Hematopoietic multipotent progenitor cell (in vitro differentiated cells): ENCODE results near the gene ENTREP3. TPM values are rescaled to one million over a fixed set of nuclear protein-coding genes. Genes with fewer than 3 reads are reported as not detected.
A peak's percentile ranks its signal among the peaks of the same experiment; 100 is the strongest.
"Not testable (repeated sequence)": the region's sequence is repeated elsewhere in the genome, so short reads cannot be mapped to it uniquely, and the experiment has no call there.

Experiments
- DNase-seq, 3 donors: peaks; one replicate each; pipeline ENCODE4 v3.0.0-alpha.2; 2011 to 2015; ENCODE audit warnings: low read depth in 2 of 3, low spot score in 2 of 3
- total RNA-seq: library from RNA; depleted of rRNA; stranded (reverse); fragments of >200 nt; gene quantifications from one replicate; pipeline ENCODE4 v1.2.3, GENCODE V29; 2012

Gene ENTREP3
- total RNA-seq, 1 donor: 8.9 TPM

DNA sequence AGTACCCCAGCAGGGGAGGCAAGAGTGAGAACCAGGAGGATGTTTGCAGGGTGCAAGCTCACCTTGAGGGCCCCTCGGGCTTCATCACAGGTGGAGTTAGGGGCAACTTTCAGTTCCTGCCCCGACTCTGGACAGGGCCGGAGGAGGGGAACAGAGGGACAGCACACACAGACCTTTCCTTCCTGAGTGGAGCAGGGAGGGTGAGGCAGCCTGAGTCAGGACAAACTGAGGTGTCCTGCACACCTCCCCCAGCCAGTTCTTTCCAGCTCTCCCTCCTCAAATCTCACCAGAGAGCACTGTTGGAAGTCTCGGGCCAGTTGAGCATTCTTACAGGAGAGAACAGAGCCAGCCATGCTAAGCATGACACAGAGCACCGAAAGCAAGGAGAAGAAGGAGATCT, 1.5 kb downstream of the ENTREP3 start:
- DNase-seq: no peak

DNA sequence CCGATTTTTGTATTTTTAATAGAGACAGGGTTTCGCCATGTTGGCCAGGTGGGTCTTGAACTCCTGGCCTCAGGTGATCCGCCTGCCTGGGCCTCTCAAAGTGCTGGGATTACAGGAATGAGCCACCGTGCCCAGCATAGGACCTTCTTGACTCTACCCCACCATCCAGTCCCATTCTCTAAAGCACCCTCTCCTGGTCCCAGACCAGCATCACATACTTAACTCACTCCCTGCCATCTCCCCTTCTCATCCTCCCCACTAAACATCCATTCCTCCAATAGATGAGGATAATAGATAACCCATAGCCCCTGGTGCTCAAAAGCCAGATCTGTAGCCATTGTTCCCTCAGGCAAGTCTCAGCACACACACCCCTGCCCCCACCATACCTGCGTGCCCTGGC, 2.1 kb downstream of the ENTREP3 start:
- no peak for DNase-seq

DNA sequence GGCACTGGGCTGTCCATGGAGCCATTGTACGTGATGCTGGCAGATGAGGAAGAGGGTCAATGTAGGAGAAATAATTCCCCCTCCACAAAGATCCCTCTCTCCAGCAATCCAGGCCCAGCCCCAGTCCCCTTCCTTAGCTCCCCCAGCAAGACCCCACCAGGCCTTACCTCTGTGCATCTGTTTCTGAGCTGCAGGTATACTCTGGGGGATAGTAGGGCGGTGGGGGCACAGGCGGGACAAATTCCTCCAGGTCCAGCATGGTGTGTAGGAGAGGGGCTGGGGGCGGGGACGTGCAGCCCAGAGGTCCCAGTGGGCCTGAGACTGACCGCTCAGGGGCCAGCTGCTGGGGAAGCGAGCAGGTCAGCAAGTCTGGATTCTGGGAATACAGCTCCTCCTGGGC, 3.7 kb downstream of the ENTREP3 start:
- no peak for DNase-seq

DNA sequence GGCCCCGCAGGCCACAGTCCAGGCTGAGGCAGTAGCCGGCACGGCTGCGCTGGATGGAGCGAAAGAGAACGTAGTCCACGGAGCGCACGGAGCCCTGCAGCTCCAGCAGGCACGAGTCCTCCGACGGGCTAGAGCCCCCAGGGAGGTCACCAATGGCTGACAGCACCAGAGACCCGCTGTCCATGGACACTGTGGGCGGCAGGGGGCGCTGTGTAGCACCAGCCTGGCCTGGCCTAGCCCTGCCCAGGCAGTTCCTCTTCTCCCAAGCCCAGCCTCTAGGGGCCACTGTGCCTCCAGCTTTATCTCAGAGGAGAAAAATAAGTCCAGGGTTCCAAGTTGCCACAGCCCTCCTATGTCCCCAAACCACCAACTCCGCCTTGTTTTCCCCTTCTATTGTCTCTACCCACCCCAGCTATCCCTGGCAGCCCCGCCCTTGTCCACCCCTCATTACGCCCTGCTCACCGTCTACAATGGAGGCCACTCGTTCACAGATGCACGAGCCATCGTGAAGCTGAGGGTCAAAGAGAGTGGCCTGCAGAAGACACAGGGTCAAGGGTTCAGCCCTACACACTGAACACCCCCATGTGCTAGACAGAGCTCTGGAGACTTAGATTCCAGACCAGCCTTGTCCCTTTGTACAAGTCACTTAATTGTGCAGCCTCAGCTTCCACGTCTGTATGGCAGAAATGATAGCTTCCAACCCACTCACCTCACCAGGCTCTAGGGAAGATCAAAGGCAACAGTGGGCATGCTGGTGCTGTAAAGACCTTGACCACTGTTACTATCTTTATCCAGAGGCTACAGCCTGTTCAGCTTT, 4.4 kb downstream of the ENTREP3 start:
- peak; percentile 93 to 97 (median 96) for DNase-seq

DNA sequence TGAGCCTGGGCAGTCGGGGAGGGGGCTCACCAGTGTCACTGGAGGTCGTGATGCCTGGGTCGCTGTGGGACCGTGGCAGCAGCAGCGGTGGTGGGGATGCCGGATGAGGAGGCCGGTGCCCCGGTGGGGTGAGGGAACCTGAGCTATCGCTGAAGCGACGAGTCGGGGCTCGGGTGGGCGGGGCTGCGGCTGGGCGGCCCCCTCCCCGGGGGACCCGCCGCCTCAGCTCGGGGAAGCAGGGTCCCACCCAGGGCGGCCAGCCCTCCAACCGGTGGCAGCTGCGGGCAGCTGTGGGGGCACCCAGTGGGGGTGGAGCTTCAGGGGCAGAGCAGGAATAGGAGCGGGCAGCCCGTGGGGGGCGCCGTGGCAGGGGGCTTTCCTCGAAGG, 5.0 kb downstream of the ENTREP3 start:
- DNase-seq: peak in 1 of 3 donors; percentile 77

DNA sequence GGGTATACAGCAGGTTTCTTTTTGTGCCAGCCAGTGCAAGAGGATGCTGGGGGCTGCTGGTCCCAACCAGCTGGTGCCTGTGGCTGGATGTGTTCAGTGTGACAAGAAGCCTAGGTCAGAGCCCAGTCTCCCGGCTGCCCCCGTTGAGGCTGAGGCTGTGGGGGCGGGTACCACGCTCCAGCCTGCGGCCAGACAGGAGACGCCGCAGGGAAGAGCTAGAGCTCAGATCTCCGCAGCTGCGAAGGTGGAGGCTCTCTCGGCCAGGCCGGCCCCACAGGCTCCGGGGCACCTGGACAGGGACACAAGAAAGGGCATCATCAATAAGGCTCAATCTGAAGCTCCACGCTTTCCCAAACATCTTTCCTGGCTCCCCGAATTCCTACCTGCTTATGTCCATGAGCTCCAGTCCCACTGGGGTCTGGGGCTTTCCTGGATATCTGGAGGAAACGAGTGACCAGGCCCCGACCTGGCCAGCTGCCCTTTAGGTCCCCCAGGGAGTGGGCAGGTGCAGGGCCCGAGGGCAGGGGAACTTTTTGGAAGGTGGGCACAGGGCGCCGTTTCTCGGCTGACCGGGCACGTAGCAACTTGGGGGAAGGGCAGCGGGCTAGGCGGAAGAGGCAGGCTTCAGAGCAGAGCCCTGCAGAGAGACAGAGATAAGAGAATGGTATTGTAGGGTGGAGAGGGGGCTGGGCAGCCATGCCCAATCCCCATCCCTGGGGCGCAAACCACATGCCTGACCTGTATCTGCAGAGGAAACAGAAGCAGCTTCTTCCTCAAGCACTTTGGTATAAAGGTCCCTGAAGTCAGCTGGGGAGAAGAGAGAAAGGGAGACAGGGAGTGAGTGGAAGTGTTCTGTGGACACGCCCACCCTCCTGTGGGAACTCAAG, 7.4 kb downstream of the ENTREP3 start:
- peak in 1 of 3 donors; percentile 20 for DNase-seq

DNA sequence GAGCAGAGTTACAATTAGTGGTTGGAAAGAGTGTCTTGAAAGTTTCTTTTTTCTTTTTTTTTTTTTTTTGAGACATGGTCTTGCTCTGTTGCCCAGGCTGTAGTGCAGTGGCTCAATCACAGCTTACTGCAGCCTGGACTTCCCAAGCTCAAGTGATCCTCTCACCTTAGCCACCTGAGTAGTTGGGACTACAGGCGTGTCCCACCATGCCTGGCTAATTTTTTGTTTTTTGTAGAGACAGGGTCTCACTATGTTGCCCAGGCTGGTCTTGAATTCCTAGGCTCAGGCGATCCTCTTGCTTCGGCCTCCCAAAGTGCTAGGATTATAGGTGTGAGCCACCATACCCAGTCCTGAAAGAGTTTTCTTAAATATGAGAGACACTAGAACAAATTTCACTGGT, 8.5 kb downstream of the ENTREP3 start:
- not testable (repeated sequence) for DNase-seq

DNA sequence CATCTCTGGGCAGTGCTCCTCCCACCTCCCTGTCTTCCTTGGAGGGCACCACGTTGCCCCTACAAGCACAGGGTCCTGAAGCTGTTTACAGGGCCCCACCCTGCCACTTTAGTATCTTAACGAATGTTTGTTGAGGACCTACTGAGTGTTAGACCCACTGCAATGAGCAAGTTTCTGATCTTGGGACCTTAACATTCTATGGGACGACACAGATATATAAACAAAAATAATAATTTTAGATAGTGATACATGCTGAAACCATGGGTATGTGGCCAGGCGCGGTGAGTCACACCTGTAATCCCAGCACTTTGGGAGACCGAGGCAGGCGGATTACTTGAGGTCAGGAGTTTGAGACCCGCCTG, 10.1 kb downstream of the ENTREP3 start:
- no peak for DNase-seq

DNA sequence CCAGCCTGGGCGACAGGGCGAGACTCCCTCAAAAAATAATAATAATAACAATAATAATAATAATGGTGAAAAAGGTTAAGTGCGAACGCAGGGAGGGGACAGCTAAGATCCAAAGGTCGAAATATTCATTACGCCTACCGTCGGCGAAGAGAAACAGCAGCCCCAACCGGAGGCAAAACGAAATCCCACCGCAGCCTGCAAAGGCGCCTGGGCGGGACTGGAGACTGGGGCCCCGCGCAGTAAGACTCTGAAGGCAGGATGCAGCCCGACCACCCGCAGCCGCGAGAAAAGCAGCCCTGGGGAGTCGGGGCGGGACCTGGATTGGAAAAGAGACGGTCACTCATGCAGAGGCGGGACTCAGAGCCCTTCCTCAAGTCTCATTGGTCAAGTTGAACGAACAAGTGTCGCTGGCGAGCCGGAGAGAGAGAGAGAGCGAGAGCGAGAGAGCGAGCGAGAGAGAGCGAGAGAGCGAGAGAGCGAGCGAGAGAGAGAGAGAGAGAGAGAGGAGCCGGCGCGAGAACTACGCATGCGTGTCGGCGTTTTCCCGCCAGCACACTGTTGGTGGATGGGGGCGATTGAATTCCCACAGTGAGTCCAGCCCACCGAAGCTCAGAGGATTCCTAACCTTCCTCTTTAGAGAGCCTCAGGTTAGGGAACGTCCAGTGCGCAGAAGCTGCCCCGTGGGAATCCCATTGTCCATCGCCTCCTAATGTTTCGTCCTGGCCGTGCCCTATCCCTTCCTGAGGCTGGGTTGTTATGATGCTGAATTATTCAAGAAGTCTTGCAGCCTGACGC, 10.7 kb downstream of the ENTREP3 start:
- DNase-seq: peak; percentile 89 to 100 (median 99)

DNA sequence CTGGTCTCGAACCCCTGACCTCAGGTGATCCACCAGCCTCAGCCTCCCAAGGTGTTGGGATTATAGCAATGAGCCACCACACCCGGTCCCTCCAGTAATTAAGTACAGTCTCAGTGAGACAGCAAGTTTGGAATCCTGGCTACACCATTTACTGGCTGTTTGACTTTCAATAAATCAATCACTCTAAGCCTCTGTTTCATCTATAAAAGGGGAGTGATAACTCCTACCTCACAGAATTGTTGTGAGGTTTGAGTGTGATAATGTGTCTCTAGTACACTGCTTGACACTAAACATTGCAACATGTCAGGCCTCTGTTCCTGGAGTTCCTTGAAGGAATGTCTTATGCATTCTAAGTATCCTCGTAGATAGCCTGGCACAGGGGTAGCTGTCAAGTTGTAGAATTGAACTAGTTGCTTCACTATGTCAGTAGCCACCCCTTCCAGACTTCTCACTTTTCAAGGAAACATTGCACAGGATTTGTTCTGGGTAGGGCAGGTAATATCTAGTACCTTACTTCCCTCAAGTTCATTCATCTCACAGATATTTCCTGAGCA, 12.4 kb downstream of the ENTREP3 start:
- DNase-seq: no peak

DNA sequence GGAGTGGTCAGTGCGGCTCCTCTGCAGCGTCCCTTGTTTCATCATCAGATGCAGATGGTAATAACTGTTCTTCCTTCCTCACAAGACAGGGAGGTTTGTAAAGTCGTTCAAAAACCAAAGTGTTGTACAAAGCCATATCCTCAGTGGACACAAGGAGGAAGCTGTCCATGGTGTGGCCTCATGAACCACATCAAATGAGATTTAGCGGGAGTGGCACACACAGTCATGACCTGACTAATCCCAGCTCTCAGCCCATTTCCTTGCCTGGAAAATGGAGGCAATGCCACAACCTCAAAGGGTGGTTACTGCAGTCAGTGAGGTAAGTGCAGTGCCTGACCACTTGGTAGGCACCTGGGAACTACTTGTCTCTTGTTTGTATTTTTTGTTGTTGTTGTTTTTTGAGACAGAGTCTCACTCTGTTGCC, 13.4 kb downstream of the ENTREP3 start:
- DNase-seq: no peak

DNA sequence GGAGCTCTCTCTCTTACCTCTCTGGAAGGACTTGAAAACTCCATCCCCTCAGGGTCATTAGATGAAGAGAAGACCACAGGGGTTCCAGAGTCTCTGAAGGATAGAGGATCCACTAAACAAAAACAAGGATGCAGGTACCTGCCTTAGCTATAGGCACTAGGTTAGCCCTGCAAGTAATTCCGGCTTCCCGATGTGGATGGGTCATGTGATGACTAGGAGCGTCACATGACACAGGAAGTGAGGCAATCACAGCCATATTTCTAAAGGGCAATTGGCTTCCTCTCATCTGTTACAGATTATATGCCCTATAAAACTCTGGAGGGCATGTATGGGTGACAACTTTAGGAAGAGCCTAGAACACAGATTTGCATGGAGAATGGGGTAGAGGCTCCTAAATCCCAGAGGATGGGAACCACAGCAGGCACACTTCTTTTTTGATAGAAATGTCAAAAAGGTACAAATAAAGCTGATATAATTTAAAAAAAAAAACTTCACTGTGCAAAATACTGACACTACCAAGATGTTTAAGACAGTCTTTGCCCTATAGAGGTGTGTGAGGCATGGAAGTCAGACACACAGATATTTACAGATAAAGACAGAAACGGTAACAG, 14.1 kb downstream of the ENTREP3 start:
- peak; percentile 42 to 85 (median 67) for DNase-seq

DNA sequence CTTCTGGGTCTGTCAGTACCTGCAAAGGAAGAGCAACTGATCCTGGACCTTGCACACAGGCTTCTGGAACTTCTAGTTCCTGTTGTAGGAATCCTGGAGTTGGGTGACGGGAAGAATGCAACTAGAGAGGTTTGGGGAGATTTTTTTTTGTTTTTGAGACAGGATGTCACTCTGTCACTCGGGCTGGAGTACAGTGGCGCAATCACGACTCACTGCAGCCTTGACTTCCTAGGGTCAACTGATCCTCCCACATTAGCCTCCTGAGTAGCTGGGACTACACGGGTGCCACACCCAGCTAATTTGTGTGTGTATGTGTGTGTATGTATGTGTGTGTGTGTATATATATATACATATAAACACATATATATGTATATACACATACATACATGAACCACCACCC, 18.8 kb downstream of the ENTREP3 start:
- no peak for DNase-seq

DNA sequence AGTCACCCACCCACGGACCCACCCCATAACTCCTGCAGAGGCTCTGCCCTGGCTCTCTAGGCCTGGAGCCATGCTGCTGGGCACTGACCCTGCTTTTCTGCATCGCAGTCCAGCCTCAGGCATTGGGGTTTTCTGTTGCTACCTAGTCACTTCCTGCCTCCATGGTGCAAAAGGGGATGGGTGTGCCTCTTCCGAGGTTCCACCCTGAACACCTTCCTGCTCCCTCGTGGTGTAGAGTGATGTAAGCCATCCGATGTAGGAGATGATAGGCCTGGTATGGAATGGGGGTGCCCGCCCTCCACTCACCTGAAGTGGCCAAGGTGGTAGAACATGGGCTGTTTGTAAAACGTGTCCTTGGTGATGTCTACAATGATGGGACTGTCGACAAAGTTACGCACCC, 19.9 kb downstream of the ENTREP3 start:
- DNase-seq: not testable (repeated sequence)

DNA sequence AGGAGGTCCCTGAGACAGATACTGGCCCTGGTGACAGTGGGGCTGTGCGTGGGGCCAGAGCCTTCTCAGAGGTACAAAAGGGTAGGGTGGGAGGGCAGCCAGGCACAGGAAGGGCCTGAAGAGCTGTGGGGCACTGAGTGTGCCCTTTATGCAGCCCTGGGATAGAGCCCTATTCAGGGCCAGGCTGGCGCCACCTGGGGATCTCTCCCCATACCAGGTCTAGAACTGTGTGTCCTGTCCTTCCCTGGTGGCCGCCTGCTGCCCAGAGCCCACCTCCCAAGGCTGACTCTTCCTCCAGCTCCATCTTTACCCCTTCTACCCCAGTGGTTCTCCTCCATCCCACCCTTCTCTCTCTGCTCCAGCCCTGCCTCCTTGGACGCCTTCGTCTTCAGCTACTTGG, 21.8 kb downstream of the ENTREP3 start:
- not testable (repeated sequence) for DNase-seq

DNA sequence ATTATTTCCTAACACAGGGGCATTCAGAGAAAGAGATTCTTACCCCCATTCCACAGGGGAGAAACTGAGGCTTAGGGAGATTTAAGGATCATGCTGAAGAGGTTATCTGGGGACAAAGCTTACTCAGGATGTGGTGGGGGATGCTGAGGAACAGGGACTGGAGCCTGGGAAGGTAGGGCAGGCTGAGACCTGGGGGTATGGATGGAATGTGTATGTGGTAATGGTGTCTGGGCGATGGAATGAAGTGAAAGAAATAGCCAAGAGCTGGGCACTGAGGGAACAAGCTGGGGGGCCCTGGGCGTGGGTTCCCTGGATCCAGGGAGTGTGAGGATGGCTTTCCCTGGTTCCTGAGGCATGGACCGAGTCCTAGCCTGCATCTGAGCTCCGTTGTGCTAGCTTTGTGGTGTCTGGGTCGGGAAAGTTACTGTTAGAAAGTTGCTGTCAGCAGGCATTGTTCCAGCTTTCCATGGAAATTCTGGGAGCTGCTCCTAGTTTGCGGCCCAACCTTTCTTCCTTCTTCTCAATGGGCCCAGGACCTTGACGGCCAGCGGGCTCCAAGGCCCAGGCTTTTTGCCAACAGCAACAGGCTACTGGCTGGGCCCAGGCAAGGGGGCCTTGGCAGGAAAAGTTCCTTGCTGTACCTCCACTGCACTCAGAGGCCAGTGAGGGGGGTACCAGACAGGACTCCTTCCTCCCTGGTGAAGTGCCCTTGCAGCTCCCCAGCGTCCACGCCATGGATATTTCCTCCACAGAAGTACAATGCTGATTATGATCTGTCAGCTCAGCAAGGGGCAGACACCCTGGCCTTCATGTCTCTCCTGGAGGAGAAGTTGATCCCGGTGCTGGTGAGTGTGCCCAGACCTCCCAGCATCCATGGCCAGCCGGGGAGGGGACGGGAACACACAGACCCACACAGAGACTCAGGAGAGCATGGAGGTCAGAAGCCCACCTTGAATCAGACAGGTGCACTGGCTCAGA, 23.0 kb downstream of the ENTREP3 start:
- DNase-seq: not testable (repeated sequence)

DNA sequence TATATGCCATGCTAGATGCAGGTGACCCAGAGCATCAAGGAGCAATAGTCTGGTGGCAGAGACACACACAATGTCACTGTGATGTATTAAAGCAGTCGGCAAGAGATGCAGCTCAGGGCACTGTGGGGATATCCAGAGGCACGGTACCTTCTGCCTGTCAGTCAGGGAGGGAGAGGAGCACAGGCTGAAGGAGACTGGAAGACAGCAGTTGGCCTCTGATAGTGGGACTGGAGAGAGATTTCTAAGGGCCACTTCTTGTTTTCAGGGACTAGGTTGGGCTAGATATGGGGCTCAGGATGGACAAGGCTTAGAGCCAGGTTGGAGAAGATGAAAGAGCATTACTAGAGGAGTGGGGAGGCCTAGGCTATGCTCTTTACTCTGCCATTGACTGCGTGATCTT, 24.0 kb downstream of the ENTREP3 start:
- not testable (repeated sequence) for DNase-seq

DNA sequence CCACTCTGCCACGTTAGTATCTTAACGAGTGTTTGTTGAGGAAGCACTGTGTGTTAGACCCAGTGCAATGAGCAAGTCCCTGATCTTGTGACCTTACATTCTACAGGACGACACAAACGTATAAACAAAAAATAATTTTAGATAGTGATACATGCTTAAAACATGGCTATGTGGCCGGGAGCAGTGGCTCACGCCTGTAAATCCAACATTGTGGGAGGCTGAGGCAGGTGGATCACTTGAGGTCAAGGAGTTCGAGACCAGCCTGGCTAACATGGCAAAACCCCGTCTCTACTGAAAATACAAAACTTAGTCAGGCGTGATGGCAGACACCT, 27.2 kb downstream of the ENTREP3 start:
- no peak for DNase-seq
